HG03066 (cell line): ENCODE data around the gene HPN.
"Not testable (repeated sequence)": the region's sequence is repeated elsewhere in the genome, so short reads cannot be mapped to it uniquely, and the experiment has no call there.

Experiments used
- ATAC-seq: cut with Tn5 transposase; IDR thresholded peaks from one replicate; pipeline ENCODE4 v1.9.1; 2021; ENCODE audit warnings: low read depth; ENCODE audit not compliant: unreplicated experiment

Gene HPN

GRCh38 chr19:35008891-35009341, 32.6 kb upstream of the HPN start:
- no peak for ATAC-seq

DNA sequence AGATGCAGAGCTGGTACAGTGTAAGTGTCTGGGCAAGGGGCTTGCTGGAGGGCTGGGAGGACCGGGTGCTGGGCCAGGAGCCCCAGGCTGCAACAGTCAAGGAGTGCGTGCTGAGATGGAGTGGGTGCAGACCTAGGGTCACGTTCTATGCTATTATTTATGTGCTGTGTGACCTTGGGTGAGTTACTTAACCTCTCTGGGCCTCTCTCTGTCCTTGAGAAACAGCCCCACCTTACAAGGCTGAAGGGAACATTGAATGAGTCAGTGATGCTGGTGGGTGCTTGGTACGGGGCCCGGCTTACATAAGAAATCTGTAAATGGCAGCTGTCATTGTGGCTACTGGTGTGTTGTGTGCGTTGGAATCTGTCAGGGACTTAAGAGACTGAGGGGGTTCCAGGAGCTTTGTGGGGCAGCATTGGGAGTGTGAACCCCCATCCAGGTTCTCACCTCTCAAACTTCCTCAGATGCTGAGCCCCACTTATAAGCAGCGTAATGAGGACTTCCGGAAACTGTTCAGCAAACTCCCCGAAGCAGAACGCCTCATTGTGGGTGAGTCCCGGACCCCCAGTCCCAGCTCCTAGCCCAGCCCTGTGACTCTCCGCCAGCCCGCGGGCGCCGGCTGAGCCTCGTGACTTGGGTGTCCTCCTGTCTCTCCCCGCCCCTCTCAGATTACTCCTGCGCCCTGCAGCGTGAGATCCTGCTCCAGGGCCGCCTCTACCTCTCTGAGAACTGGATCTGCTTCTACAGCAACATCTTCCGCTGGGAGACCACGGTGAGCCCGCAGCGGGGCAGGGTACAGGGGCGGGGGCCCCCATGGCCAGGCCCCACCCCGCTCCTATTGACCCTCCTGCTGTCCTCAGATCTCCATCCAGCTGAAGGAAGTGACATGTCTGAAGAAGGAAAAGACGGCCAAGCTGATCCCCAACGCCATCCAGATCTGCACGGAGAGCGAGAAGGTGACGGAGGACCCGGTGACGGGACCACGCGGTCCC, 31.8 kb upstream of the HPN start:
- ATAC-seq, result no peak

DNA sequence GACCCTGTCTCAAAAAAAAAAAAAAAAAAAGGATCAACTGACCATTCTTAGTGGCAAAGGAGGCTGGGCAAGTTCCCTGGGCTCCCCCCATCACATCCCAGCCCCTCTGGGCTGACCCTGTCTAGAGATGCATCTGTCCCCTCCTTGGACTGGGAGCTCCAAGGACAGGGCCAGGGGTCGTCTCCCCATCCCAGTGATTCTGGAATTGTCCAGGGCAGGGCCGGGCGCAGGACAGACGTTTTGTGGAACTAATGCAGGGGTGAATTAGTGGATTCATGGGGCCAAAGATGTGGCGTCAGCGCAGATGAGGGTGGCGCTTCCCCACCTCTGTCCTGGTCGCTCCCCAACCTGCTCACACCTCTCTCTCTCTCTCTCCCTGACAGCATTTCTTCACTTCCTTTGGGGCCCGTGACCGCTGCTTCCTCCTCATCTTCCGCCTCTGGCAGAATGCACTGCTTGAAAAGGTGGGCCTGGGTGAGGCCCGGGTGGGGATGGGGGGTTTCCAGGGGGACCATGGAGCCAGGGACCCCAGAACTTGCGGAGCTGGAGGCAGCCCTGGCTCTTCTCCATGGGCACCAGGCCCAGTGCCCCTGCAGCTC, 30.3 kb upstream of the HPN start:
- no peak for ATAC-seq

DNA sequence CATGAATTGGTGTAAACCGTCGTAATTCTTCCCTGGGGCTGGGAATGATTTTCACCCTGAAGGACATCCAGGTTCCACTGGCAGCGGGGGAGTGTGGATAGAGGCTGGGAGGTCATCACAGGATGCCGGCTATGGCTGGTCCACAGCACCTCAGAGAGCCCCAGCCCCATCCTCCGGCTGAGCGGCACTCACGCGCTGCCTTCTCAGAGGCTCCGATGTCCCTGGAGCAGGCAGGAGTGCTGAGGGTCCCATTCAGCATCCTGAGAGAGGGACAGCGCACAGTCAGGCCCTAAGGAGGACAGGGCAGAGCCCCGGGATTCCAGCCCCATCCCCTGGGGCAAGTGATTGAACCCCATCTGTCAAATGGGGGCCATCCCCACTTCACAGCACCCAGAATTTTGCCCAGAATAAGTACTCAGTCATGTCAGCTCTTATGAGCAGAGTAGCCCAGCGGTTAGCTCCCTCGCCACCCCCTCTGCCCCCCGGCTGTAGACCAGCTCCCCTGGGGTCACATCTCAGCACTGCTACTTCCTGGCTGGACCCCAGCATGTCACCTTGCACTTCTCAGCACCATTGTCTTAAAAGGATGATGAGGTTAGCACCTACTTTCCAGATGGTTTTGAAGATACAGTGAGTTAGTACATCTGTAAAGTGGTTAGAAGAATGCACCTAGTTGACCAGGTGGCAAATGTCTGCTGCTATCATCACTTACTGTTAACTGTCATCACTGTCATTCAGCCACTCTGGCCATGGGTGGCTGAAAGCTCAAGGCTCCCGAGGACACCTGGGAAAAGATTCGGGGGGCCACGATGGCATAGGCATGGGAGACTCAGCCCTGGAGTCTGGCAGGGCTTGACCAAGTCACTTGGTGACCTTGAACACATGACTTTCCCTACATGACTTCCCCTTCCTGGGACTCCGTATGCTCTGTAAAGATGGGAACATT, 29.5 kb upstream of the HPN start:
- no peak for ATAC-seq

DNA sequence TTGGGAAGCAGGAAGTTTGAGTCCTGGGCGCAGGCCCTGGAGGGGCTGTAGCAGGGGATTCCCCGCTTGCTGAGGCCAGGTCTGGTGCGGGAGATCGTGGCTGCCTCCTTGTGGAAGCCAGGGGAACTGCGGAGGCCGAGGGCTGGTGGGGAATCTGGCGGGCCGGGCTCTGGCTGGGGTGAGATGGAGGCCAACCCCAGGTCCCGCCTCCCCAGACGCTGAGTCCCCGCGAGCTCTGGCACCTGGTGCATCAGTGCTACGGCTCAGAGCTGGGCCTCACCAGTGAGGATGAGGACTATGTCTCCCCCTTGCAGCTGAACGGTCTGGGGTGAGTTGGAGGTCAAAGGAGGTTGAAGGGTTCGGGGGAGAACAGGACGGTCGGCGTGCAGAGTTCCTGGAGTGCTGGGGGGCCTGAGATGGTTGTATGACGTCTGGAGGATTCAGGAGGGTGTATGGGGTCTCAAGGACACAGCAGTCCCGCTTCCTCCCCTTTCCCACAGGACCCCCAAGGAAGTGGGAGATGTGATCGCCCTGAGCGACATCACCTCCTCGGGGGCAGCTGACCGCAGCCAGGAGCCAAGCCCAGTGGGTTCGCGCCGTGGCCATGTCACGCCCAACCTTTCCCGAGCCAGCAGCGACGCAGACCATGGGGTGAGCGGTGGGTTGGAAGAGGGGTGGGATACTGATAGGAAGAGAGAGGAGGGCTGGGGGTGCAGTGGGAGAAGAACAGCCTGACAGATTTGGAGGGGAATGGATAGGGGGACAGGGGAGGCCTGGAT, 28.3 kb upstream of the HPN start:
- no peak for ATAC-seq

- ATAC-seq, result no peak
Measured at GRCh38 chr19:35013820-35014754, 27.4 kb upstream of the HPN start.

GRCh38 chr19:35014774-35015173, 26.7 kb upstream of the HPN start:
- ATAC-seq, result not testable (repeated sequence)

DNA sequence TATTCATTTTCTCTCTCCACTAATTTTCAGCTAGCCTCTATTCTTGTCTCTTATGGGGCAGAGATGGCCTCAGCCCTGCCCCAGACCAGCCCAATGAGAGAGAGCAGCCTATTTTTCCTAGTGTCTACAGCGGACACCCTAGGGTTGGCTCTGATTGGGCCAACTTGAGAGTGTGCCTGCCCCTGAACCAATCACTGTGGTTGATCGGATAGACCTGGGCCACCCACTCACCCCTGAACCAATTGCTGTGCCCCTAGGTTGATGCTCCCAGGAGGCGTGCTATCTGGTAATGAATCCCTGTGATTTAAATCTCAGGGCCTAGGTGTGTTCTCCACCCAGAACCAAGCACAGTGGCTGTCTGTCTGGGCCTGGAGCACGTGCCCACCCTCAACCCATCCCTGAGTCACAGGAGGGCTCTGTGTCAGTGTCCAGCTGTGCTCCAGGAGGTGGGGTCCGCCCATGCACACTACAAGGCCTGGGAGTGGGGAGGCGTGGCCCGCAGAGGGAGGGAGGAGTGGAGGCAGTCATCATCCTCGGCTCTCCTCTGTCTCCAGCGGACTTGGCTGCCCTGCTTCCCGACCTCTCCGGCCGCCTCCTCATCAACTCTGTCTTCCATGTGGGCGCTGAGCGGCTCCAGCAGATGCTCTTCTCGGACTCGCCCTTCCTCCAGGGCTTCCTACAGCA, 26.1 kb upstream of the HPN start:
- no peak for ATAC-seq

DNA sequence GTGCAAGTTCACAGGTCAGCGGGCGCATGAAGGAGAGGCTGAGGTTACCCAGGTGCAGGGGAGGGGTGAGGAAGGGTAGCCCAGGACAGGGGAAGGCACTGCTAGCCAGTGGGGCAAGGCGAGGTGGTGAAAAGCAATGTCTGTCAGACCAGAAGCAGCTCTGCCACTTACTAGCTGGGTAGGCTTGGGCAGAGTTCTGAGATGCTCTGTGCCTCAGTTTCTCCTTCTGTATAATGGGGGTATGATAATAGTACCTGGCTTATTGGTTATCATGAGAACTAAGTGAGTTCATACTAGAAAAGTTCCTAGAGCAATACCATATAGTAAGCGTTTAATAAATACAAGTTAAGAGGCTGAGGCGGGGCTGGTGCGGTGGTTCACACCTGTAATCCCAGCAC, 25.6 kb upstream of the HPN start:
- no peak for ATAC-seq

GRCh38 chr19:35017507-35017906, 24.0 kb upstream of the HPN start:
- no peak for ATAC-seq

DNA sequence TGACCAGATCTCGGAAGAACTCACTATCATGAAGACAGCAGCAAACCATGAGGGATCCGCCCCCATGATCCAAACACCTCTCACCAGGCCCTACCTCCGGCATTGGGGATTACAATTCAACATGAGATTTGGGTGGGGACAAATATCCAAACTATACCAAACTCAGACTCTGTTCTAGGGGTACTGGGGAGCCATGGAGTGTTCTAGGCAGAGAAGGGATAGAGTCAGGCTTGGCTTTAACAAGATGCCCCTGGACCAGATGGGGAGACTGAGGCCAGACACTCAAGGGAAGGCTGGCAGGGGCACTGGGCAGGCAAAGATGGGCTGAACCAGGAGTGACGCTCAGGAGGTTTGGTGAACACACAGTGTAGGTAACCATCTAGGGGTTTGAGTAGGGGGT, 23.1 kb upstream of the HPN start:
- ATAC-seq, result no peak

DNA sequence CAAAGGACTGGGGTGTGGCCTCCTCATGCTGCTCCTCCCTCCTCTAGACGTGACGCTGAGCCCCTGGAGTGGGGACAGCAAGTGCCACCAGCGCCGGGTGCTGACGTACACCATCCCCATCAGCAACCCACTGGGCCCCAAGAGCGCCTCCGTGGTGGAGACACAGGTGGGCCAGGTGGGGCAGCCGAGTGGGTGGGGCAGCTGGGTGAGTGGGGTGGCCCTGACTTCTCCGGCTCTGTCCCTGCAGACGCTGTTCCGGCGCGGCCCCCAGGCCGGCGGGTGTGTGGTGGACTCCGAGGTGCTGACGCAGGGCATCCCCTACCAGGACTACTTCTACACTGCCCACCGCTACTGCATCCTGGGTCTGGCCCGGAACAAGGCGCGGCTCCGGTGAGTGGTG, 22.4 kb upstream of the HPN start:
- ATAC-seq, result no peak

DNA sequence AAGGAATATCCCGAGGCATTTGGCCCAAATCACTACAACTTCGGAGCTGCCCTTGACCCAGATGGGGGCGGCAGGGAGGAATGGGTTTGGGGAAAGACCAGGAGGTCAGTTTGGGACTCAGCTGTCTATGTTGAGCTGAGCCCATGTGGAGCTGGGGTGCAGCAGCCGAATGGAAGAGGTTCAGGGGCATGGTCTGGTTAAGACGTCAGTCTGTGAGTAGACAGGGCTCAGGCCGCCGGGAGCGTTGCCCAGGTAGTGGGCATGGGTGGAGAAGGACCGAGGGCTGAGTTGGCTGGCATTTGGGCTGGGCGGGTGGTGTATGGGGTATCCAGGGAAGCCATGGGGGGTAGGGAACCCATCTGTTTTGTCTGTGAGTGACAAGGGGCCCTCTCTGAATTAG, 20.5 kb upstream of the HPN start:
- ATAC-seq, result no peak

DNA sequence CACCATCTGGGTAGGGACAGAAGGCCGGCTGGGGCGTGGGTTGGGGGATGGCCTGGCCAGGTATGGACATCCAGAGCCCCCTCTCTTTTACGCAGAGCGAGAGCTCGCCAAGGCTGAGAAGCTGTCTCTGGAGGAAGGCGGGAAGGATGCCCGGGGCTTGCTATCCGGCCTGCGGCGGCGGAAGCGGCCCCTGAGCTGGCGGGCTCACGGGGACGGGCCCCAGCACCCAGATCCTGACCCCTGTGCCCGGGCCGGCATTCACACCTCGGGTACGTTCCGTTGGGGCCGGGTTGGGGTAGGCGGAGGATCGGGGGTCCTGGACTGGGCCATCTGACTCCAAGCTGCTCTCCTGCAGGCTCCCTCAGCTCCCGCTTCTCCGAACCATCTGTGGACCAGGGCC, 19.9 kb upstream of the HPN start:
- no peak for ATAC-seq

GRCh38 chr19:35022460-35022859, 19.1 kb upstream of the HPN start:
- ATAC-seq, result no peak

DNA sequence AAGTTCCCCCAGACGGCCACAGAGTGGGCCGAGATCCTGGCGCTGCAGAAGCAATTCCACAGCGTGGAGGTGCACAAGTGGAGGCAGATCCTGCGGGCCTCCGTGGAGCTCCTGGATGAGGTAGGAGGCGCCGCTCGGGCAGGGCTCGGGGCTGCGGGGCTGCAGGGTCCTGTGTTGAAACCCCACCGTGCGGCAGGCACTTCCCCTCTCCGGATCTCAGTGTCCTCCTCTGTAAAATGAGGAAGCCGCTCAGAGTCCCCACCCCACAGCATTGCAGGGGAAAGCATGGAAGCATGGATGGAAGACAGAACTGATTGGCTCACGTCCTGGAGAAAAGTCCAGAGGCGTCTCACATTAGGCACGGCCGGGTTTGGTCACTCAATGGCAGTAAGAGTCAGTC, 18.1 kb upstream of the HPN start:
- ATAC-seq, result no peak

- no peak for ATAC-seq
Measured at GRCh38 chr19:35024095-35024494, 17.4 kb upstream of the HPN start.

DNA sequence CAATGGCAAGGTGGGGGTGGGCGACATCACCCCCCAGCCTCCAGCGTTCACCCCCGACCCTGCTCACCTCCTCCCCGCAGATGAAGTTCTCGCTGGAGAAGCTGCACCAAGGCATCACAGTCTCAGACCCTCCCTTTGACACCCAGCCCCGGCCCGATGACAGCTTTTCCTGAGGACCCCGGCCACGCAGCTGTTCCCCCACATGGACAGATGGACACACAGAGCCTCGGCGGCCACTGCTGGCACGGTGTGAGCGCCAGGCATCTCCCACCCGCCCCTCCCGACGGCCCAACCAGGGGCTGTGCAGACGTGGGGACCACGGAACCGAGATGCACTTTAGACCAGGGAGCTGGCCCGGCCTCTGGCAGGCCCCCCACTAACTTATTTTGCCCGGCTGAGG, 15.6 kb upstream of the HPN start:
- no peak for ATAC-seq

DNA sequence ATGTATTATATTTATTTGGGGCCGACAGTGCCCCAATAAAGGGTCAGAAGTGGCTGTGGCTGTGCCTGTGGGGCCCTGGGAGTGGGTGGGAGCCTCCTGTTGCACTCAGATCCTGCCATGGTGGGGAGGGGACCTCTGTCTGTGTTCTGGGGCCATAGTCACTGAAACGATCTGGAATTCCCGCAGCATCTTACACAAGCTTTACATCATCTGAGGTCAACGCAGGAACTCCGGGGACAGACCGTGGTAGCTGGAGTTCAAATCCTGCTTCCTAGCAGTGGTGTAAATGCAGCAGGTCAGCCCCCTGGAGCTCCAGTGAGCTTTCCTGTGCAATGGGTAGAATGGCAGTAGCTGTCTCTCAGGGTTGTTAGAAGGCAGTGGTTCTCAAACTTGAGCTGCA, 15.1 kb upstream of the HPN start:
- ATAC-seq, result no peak
